Prostate gland (tissue), 2 donors: Measurements from ENCODE around the gene HSPH1. TPM values are rescaled to one million over a fixed set of nuclear protein-coding genes. Genes with fewer than 3 reads are reported as not detected.
A peak's percentile ranks its signal among the peaks of the same experiment; 100 is the strongest.

ENCODE experiments used
- DNase-seq: peaks from one replicate; pipeline ENCODE4 v3.0.0-alpha.2; 2019; ENCODE audit warnings: low spot score
- H3K27ac ChIP-seq, 2 donors: fragments of 200-600 bp; sonication (generic); 2 replicates each; pipeline ENCODE4 v1.5.1; 2017 to 2019
- H3K27me3 ChIP-seq: fragments of 200-600 bp; sonication (generic); replicated peaks from 2 replicates; pipeline ENCODE4 v1.5.1; 2019; ENCODE audit not compliant: insufficient read depth
- H3K36me3 ChIP-seq, 2 donors: fragments of 200-600 bp; sonication (generic); 1 replicate in 1 of 2; 2 replicates in 1 of 2; pipeline versions ENCODE4 v1.5.1 to v1.8.1; 2017 to 2019
- H3K4me1 ChIP-seq: fragments of 200-600 bp; sonication (generic); replicated peaks from 2 replicates; pipeline ENCODE4 v1.5.1; 2019
- H3K4me3 ChIP-seq, 2 donors: fragments of 200-600 bp; sonication (generic); 2 replicates each; pipeline ENCODE4 v1.5.1; 2017 to 2019
- H3K9me3 ChIP-seq: fragments of 200-600 bp; sonication (generic); 2 replicates; pipeline ENCODE4 v1.5.1; 2017
- POLR2A ChIP-seq: fragments of 450-650 bp; IDR thresholded peaks from one replicate; pipeline ENCODE4 v1.6.1; 2016; ENCODE audit warnings: antibody characterized with exemption, mild to moderate bottlenecking
- POLR2AphosphoS5 ChIP-seq: sonication (generic); formaldehyde crosslinking; IDR thresholded peaks from one replicate; pipeline ENCODE4 v1.6.1; 2017; ENCODE audit warnings: antibody characterized with exemption
- WGBS: methylation state at CpG from one replicate; pipeline ENCODE4 v1.1.5; 2018; 5-methylcytosine and 5-hydroxymethylcytosine counted together
- intact Hi-C: fragments of 100-400 bp; cut with DNase I; formaldehyde crosslinking; loops from one replicate; pipeline ENCODE4 v1.14.2; 2022
- total RNA-seq, 2 donors: library from RNA; depleted of rRNA; stranded (reverse); fragments of >200 nt; gene quantifications; one replicate each; pipeline ENCODE4 v1.1.0, GENCODE V29; 2016
- TF ChIP-seq, protein P1 (sequence below), 4 experiments: fragments of 200-600 bp in 2 of 4; fragments of 450-650 bp in 2 of 4; sonication (generic) in 2 of 4; IDR thresholded peaks; 1 replicate in 3 of 4; 2 replicates in 1 of 4; pipeline ENCODE4 v1.5.1; 2016 to 2019; ENCODE audit warnings: antibody characterized with exemption in 4 of 4, mild to moderate bottlenecking in 2 of 4, moderate library complexity in 2 of 4

Gene HSPH1
- total RNA-seq, 2 donors from 2014 or later, result 33.5 to 60.6 TPM

DNA sequence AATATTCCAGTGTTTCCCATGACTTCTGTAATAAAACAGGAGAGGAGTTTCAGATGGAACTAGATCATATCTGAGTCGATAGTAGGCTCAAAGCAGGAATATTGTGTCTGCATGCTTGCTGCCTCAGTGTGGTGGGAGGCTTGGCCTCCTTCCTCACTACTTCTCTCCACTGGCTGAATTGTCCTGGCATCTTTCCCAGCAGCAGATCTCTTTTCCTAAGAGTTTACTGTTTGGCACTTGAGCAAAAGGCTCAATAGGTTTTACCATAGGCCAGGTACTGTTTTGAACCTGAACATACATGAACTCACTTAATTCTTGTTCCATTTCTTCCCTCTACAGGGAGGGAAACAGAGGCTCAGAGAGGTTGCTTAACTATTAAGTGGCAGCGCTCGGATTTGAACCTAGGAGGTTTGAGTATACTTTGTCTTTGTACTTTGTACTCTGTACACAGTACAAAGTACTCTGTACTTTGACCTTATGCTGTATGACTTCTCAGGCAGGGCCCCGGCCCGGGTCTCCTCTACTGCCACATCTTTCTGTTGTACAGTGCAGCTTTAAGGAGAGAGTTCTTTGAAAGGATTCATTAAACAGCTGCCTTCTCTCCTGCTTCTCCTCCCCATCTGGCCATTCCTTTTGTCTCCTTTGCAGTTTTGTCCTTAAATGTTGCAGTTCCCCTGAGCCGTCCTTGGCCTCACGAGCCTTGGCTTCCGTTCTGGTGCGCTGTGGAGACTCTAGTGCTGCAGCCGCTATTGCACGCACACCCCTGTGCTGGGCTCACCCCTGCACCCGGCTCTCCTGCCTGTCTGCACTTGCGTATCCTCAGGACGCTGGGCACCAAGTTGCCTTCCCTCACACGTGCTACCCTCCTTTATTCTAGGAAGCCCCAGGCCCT lies 46.2 kb upstream of the HSPH1 start:
- Histone ChIP-seq H3K27me3 (no peaks in the 10 kb centered on the region), H3K4me1 (no peaks in the 10 kb centered on the region), H3K4me3 (no peak overlapping the region), H3K27ac (no peak overlapping the region), H3K36me3 (no peaks in the 10 kb centered on the region), H3K9me3 (no peaks in the 10 kb centered on the region)
- no peak for DNase-seq
- WGBS, result 37% methylated on average over 15 of the region's 15 CpGs
- TF ChIP-seq, protein P1, sequence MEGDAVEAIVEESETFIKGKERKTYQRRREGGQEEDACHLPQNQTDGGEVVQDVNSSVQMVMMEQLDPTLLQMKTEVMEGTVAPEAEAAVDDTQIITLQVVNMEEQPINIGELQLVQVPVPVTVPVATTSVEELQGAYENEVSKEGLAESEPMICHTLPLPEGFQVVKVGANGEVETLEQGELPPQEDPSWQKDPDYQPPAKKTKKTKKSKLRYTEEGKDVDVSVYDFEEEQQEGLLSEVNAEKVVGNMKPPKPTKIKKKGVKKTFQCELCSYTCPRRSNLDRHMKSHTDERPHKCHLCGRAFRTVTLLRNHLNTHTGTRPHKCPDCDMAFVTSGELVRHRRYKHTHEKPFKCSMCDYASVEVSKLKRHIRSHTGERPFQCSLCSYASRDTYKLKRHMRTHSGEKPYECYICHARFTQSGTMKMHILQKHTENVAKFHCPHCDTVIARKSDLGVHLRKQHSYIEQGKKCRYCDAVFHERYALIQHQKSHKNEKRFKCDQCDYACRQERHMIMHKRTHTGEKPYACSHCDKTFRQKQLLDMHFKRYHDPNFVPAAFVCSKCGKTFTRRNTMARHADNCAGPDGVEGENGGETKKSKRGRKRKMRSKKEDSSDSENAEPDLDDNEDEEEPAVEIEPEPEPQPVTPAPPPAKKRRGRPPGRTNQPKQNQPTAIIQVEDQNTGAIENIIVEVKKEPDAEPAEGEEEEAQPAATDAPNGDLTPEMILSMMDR (IDR thresholded peaks at IDR 0.05), result no peak
- TF ChIP-seq POLR2AphosphoS5, result no peak
- TF ChIP-seq POLR2A, result no peak
- intact Hi-C loops, result no loop called here

DNA sequence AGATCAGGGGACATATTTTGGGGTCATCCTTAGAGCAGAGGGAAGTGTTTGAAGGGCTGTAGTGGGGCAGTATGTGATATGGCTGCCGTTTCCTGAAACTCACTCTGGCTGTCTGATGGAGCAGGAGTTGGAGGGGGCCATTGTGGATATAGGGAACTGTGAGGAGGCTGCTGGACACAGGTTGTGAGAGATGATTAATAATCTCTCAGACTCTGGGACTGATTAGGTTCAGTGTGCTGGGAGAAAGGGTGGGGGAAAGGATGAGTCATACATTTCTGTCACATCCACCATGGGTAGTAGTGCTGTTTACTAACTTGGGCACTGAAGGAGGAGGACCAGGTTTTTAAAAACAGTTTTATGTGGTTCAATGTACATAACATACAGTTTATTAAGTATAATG lies 42.9 kb upstream of the HSPH1 start:
- Histone ChIP-seq H3K9me3 (no peaks in the 10 kb centered on the region), H3K4me1 (no peaks in the 10 kb centered on the region), H3K27me3 (no peaks in the 10 kb centered on the region), H3K36me3 (no peaks in the 10 kb centered on the region), H3K27ac (no peak overlapping the region), H3K4me3 (no peak overlapping the region)
- WGBS, result 100% methylated on average over 1 of the region's 1 CpG
- intact Hi-C loops, result no loop called here
- DNase-seq, result no peak
- TF ChIP-seq, protein P1 (IDR thresholded peaks at IDR 0.05), result no peak
- TF ChIP-seq POLR2A, result no peak
- no peak for TF ChIP-seq POLR2AphosphoS5

DNA sequence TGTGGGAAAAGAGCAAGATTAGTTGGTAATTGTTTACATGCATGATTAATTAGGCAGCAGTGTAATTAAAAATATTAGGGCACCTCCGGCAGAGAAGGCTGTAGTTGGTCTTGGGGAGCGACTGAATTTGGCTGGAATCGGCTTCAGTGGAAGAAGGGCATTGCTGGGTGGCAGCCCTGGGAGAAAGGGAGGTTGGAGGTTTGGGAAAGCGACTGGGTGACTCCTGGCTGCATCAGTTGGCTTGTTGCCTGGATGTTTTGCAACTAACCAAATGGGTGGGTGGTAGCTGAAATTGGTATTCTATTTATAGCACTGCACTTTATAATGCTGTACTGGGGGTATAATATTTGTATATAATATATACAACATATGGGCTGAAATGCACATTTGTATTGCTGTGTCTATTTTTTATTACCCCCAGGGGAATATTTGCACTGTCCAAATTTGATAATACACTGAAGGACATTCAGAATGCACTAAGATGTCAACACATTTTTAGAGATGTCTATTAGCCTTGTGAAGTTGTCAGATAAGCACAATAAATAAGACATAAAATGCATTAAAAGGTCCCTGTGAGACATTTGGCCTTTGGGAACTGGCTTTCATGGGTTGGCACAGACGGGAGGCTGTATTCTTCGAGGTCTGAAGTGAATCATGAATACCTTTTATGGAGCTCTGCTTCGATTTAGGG lies 39.8 kb upstream of the HSPH1 start:
- DNase-seq, result peak; percentile 9
- Histone ChIP-seq H3K4me1 (no peaks in the 10 kb centered on the region), H3K9me3 (no peaks in the 10 kb centered on the region), H3K27me3 (no peaks in the 10 kb centered on the region), H3K36me3 (no peaks in the 10 kb centered on the region), H3K4me3 (peak overlapping the region; percentile 77 to 78), H3K27ac (peak overlapping the region; percentile 95 to 96)
- TF ChIP-seq, protein P1 (IDR thresholded peaks at IDR 0.05), result no peak
- whole genome bisulfite sequencing, result 21% methylated on average over 7 of the region's 7 CpGs
- intact Hi-C loops, result no loop called here

DNA sequence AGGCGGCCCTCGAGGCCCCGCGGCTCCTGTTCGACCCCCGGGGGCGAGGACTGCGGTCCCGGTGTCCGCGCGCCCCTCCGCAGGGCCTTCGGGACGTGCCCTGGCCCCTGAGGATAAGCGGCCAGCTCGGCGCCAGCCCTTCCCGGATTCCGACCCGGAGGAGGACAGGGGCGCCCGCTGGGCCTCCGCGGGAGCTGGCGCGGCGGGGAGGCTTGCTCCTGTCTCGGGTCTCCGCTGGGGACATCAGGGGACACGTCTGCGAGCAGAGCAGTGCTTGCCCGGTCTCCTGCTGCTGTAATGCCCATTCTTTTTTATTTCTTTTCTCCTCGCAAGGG lies 38.9 kb upstream of the HSPH1 start:
- 0% methylated on average over 19 of the region's 34 CpGs for WGBS
- Histone ChIP-seq H3K27ac (peak overlapping the region; percentile 95 to 96), H3K36me3 (no peaks in the 10 kb centered on the region), H3K27me3 (no peaks in the 10 kb centered on the region), H3K9me3 (no peaks in the 10 kb centered on the region), H3K4me1 (no peaks in the 10 kb centered on the region), H3K4me3 (peak overlapping the region; percentile 77 to 78)
- peak; percentile 35 for DNase-seq
- peak; percentile 6 for TF ChIP-seq POLR2A
- TF ChIP-seq, protein P1 (IDR thresholded peaks at IDR 0.05), result no peak
- intact Hi-C loops, result no loop called here
